Stimulated activated effector memory CD8-positive, alpha-beta T cell treated with anti-CD3 and anti-CD28 coated beads, Interleukin-12 subunit alpha, Interleukin-12 subunit beta, amount 100 ng/mL, for 72 hours (primary cell): ENCODE measurements around the gene FBXO41.

ENCODE experiments used
- ATAC-seq: fragments of 150-1000 bp; cut with Tn5 transposase; 2 replicates; pipeline ENCODE4 v1.10.0; 2021
- DNase-seq, 2 donors: peaks; one replicate each; pipeline ENCODE4 v3.0.0; 2021 to 2022; ENCODE audit warnings: low spot score in 2 of 2
- H3K27ac Mint-ChIP-seq: one replicate; pipeline ENCODE4 v1.8.0; 2022; ENCODE audit warnings: mild to moderate bottlenecking, mixed read lengths
- H3K36me3 Mint-ChIP-seq: one replicate; pipeline ENCODE4 v1.8.0; 2022; ENCODE audit warnings: mild to moderate bottlenecking, mixed read lengths
- H3K4me1 Mint-ChIP-seq: one replicate; pipeline ENCODE4 v1.8.0; 2022; ENCODE audit warnings: mixed read lengths
- H3K4me3 Mint-ChIP-seq: one replicate; pipeline ENCODE4 v1.8.0; 2022; ENCODE audit warnings: mild to moderate bottlenecking, mixed read lengths
- H3K9me3 Mint-ChIP-seq: one replicate; pipeline ENCODE4 v1.8.0; 2022; ENCODE audit warnings: mixed read lengths

FBXO41 gene

DNA sequence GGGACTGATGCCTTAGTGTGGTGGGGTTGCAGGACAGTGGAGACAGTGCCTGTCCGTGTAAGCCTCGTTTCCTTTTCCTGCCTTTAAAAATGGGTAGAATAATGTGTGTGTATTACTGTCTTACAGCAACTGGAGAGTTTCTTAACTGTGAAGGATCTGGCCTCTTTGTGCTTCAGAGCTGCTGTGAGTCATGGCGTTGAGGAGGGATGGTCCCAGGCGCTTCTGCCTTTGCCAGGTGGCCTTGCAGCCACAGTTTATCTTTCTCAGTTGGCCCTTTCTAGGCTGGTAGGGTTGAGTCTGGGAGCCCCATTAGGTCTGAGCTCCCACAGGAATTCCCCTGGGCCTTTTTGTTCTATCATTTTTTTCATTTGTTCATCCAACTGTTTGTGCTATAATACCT is 60.5 kb downstream of the FBXO41 start:
- no peak for ATAC-seq
- DNase-seq = no peak
- Mint-ChIP-seq H3K27ac (peak overlapping the region; percentile 8), H3K4me3 (no peak overlapping the region), H3K4me1 (no peaks in the 10 kb centered on the region), H3K36me3 (peaks cover 47% of the 10 kb centered on the region), H3K9me3 (no peaks in the 10 kb centered on the region)

GRCh38 chr2:73218298-73218697 is 66.0 kb downstream of the FBXO41 start:
- peaks cover 38% of the 10 kb centered on the region for H3K36me3 Mint-ChIP-seq
- H3K4me1 Mint-ChIP-seq = peaks cover 26% of the 10 kb centered on the region
- DNase-seq = no peak
- no peak for ATAC-seq
- H3K4me3 Mint-ChIP-seq = no peak overlapping the region
- peak overlapping the region; percentile 67 for H3K27ac Mint-ChIP-seq
- no peaks in the 10 kb centered on the region for H3K9me3 Mint-ChIP-seq

DNA sequence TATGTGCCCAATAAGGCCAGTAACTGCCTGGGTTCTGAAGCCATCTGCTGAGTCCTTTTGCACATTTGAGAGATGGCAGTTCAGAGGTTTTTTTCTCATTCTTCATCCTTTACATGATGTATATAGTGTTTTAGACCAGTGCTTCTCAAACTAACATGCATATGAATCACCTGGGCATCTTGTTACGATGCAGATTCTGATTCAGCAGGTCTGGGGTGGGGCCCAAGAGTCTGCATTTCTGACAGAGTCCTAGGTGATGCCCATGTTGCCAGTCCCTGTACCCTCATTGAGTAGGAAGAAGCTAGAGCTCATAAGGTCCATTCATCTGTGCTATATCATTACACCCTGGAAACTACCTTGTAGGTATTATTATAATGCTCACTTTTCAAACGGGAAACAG is 66.5 kb downstream of the FBXO41 start:
- no peak overlapping the region for H3K4me3 Mint-ChIP-seq
- H3K9me3 Mint-ChIP-seq = no peaks in the 10 kb centered on the region
- H3K27ac Mint-ChIP-seq = peak overlapping the region; percentile 67
- DNase-seq (no peak), ATAC-seq (no peak)
- peaks cover 37% of the 10 kb centered on the region for H3K36me3 Mint-ChIP-seq
- peaks cover 29% of the 10 kb centered on the region for H3K4me1 Mint-ChIP-seq

DNA sequence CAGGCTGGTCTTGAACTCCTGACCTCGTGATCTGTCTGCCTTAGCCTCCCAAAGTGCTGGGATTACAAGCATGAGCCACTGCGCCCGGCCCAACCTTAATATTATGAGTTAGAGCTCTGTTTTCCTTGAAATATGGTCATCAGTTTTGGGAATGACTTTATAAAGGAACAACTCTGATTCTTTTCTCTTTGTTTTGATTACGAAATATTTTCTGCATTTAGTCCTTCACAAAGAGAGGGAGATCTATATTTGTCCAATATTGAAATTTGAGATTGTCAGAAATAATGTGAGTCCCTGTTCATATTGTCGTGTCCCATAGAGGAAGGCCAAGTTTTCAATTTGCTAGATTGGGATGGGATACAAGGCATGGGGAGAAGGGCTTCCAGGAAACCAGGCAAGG is 67.1 kb downstream of the FBXO41 start:
- peaks cover 31% of the 10 kb centered on the region for H3K36me3 Mint-ChIP-seq
- H3K27ac Mint-ChIP-seq = peak overlapping the region; percentile 67
- ATAC-seq (no peak), DNase-seq (no peak)
- no peak overlapping the region for H3K4me3 Mint-ChIP-seq
- H3K9me3 Mint-ChIP-seq = no peaks in the 10 kb centered on the region
- peaks cover 29% of the 10 kb centered on the region for H3K4me1 Mint-ChIP-seq

GRCh38 chr2:73215254-73215653 is 69.0 kb downstream of the FBXO41 start:
- Mint-ChIP-seq H3K4me3 (peak overlapping the region; percentile 91), H3K27ac (peak overlapping the region; percentile 96), H3K4me1 (peaks cover 29% of the 10 kb centered on the region), H3K9me3 (no peaks in the 10 kb centered on the region), H3K36me3 (peaks cover 13% of the 10 kb centered on the region)
- DNase-seq (no peak), ATAC-seq (no peak)

DNA sequence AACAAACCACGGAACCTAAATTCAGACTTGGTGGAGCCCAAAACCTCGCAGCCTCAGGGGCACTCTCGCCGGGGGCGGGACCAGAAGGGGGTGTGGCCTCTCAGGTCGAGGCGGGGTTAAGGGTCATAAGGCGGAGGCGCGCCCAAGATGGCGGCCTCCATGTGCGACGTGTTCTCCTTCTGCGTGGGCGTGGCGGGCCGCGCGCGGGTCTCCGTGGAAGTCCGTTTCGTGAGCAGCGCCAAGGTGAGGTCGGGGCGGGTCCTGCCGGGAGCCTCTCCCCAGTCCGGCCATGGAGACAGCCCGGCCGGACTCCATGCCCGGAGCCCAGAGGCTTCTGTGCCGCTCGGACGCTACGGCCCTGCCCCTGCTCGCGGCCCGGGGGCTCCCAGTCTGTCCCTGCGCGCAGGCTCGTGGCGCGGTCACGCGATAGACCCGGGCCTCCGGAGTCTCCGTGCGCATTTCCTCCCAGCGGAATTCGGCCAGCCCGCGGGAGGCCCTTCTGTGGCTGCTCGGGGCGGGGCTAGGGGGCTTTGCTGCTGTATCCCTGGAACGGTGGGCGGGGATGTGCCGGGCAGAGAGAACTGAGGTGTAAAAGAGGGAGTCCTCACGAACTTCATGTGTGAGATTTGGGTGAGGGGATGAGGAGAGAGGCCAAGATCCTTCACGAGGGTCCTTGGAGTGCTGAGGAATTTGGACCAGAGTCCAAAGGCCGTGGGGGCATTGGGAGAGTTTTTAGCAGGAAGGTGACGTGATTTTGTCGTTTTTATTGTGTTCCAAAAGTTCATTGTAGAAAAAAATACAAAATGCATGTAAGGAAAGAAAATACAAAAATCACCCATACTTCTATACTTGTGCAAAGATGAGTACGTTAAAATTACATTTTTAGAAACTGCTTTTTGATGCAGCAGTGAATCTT is 69.9 kb downstream of the FBXO41 start, which contains the start of gene SMYD5:
SMYD5 (plus strand) TSS at position 126 of the 916 bp plus-strand sequence; CDS start at position 148, 22 bp downstream.
- H3K4me3 Mint-ChIP-seq = peak within 1 kb of the TSS; percentile 91
- peak within 1 kb of the TSS; percentile 96 for H3K27ac Mint-ChIP-seq
- peaks cover 8% of the 10 kb centered on the region for H3K36me3 Mint-ChIP-seq
- peaks cover 29% of the 10 kb centered on the region for H3K4me1 Mint-ChIP-seq
- DNase-seq = peak; percentile 88 to 97
- no peaks in the 10 kb centered on the region for H3K9me3 Mint-ChIP-seq
- ATAC-seq = peak; percentile 92

GRCh38 chr2:73212448-73213176 is 71.7 kb downstream of the FBXO41 start:
- Mint-ChIP-seq H3K9me3 (no peaks in the 10 kb centered on the region), H3K4me1 (peaks cover 29% of the 10 kb centered on the region), H3K4me3 (peak overlapping the region; percentile 91), H3K27ac (no peak overlapping the region), H3K36me3 (peaks cover 6% of the 10 kb centered on the region)
- ATAC-seq = peak; percentile 82
- DNase-seq = peak; percentile 70 to 89

GRCh38 chr2:73212098-73212447 is 72.2 kb downstream of the FBXO41 start:
- Mint-ChIP-seq H3K4me1 (peaks cover 29% of the 10 kb centered on the region), H3K36me3 (peaks cover 6% of the 10 kb centered on the region), H3K4me3 (no peak overlapping the region), H3K27ac (no peak overlapping the region), H3K9me3 (no peaks in the 10 kb centered on the region)
- ATAC-seq (no peak), DNase-seq (no peak)

DNA sequence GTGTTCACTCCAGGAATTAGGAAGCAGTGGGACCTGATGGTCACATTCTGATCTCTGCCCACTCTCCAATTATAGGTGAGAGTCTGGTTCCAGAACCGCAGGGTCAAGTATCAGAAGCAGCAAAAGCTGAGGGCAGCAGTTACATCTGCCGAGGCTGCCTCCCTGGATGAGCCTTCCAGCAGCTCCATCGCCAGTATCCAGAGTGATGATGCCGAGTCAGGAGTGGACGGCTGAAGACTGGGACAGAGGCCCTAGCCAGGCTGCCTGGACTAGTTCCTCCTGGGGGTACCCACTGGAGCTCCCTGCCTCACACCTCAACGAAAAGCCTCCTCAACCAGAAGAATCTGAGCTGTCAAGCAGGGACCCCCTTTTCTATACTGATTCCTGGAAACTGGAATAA is 73.6 kb downstream of the FBXO41 start:
- DNase-seq = no peak
- H3K27ac Mint-ChIP-seq = no peak overlapping the region
- no peak for ATAC-seq
- no peaks in the 10 kb centered on the region for H3K9me3 Mint-ChIP-seq
- H3K4me3 Mint-ChIP-seq = no peak overlapping the region
- peaks cover 6% of the 10 kb centered on the region for H3K36me3 Mint-ChIP-seq
- H3K4me1 Mint-ChIP-seq = peaks cover 27% of the 10 kb centered on the region

DNA sequence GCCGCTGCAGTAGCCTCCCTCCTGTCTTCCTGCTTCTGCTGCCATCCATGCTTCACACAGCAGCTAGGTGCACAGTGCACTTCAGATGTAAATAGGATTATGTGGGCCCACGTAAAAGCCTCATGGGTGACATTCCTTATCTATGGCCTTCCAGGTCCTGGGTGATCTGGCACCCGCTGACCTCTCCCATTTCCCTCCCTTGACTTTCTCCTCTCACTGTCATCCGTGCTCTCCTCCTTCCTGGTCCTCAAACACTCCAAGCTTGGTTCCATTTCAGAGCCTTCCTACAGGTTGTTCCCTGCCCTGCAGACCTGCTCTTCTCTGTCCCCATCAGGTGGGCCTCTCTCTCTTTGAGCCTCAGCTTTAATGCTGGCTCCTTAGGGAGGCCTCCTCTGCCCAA is 74.3 kb downstream of the FBXO41 start:
- no peaks in the 10 kb centered on the region for H3K9me3 Mint-ChIP-seq
- no peaks in the 10 kb centered on the region for H3K36me3 Mint-ChIP-seq
- ATAC-seq (no peak), DNase-seq (no peak)
- no peak overlapping the region for H3K27ac Mint-ChIP-seq
- H3K4me3 Mint-ChIP-seq = no peak overlapping the region
- H3K4me1 Mint-ChIP-seq = peaks cover 20% of the 10 kb centered on the region

- ATAC-seq = no peak
- no peak for DNase-seq
- peaks cover 3% of the 10 kb centered on the region for H3K4me1 Mint-ChIP-seq
These were observed 76.0 kb downstream of the FBXO41 start for GRCh38 chr2:73208258-73208657.

DNA sequence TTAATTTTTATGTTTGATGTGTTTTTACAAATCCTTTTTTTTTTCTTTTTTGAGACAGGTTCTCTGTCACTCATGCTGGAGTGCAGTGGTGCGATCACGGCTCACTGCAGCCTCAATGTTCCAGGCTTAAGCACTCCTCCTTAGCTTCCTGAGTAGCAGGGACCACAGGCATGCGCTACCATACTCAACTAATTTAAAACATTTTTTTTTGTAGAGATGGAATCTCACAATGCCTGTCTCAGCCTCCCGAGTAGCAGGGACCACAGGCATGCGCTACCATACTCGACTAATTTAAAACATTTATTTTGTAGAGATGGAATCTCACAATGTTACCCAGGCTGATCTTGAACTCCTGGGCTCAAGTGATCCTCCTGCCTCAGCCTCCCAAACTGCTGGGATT is 78.7 kb downstream of the FBXO41 start:
- H3K27ac Mint-ChIP-seq = no peak overlapping the region
- H3K4me3 Mint-ChIP-seq = no peak overlapping the region
- H3K36me3 Mint-ChIP-seq = no peaks in the 10 kb centered on the region
- no peaks in the 10 kb centered on the region for H3K4me1 Mint-ChIP-seq
- H3K9me3 Mint-ChIP-seq = no peaks in the 10 kb centered on the region
- ATAC-seq (no peak), DNase-seq (no peak)

More at GRCh38 chr2:73208258-73208657, 76.0 kb downstream of the FBXO41 start:
- Mint-ChIP-seq H3K4me3 (no peak overlapping the region), H3K27ac (no peak overlapping the region), H3K9me3 (no peaks in the 10 kb centered on the region), H3K36me3 (no peaks in the 10 kb centered on the region)
